ENCODE results near the gene ARFGEF2.
"Not testable (repeated sequence)": the region's sequence is repeated elsewhere in the genome, so short reads cannot be mapped to it uniquely, and the experiment has no call there.

The ARFGEF2 gene

GRCh38 chr20:48930878-48931277 lies 9.4 kb downstream of the ARFGEF2 start:
- no peak for DNase-seq

- DNase-seq = no peak
Measured at GRCh38 chr20:48931527-48932374, 10.2 kb downstream of the ARFGEF2 start.

- DNase-seq = no peak
Measured at GRCh38 chr20:48932375-48932941, 10.9 kb downstream of the ARFGEF2 start.

GRCh38 chr20:48933017-48933766 lies 11.7 kb downstream of the ARFGEF2 start:
- no peak for DNase-seq

- not testable (repeated sequence) for DNase-seq
Measured at GRCh38 chr20:48934273-48934877, 12.9 kb downstream of the ARFGEF2 start.

- not testable (repeated sequence) for DNase-seq
Measured at GRCh38 chr20:48934966-48935365, 13.5 kb downstream of the ARFGEF2 start.

- DNase-seq = not testable (repeated sequence)
Measured at GRCh38 chr20:48936178-48936577, 14.7 kb downstream of the ARFGEF2 start.

GRCh38 chr20:48937674-48938073 lies 16.2 kb downstream of the ARFGEF2 start:
- DNase-seq = no peak

GRCh38 chr20:48938670-48939069 lies 17.2 kb downstream of the ARFGEF2 start:
- no peak for DNase-seq

- no peak for DNase-seq
Measured at GRCh38 chr20:48940170-48940569, 18.7 kb downstream of the ARFGEF2 start.

GRCh38 chr20:48941467-48941866 lies 20.0 kb downstream of the ARFGEF2 start:
- DNase-seq = no peak

GRCh38 chr20:48942730-48943129 lies 21.2 kb downstream of the ARFGEF2 start:
- DNase-seq = no peak

- DNase-seq = no peak
Measured at GRCh38 chr20:48944663-48945297, 23.3 kb downstream of the ARFGEF2 start.

- no peak for DNase-seq
Measured at GRCh38 chr20:48945840-48946514, 24.5 kb downstream of the ARFGEF2 start.

- no peak for DNase-seq
Measured at GRCh38 chr20:48948612-48949011, 27.1 kb downstream of the ARFGEF2 start.

GRCh38 chr20:48949304-48950170 lies 28.0 kb downstream of the ARFGEF2 start:
- DNase-seq = no peak

- DNase-seq = no peak
Measured at GRCh38 chr20:48951041-48951440, 29.5 kb downstream of the ARFGEF2 start.

- no peak for DNase-seq
Measured at GRCh38 chr20:48951646-48952045, 30.1 kb downstream of the ARFGEF2 start.

- no peak for DNase-seq
Measured at GRCh38 chr20:48952656-48953055, 31.1 kb downstream of the ARFGEF2 start.

- DNase-seq = no peak
Measured at GRCh38 chr20:48953653-48954052, 32.1 kb downstream of the ARFGEF2 start.

GRCh38 chr20:48956052-48956451 lies 34.5 kb downstream of the ARFGEF2 start:
- DNase-seq = no peak
